GM12872 (cell line): Measurements from ENCODE around the gene NBR1.

ENCODE experiments used
- CTCF ChIP-seq: IDR thresholded peaks from 3 replicates; pipeline ENCODE4 v1.5.1; 2011; ENCODE audit warnings: low read depth, mild to moderate bottlenecking, low read length, moderate library complexity; ENCODE audit not compliant: insufficient read depth

The NBR1 gene

GRCh38 chr17:43213545-43213944, 42.5 kb downstream of the NBR1 start:
- no peak for TF ChIP-seq CTCF

- no peak for TF ChIP-seq CTCF
Measured at GRCh38 chr17:43215341-43215740, 44.3 kb downstream of the NBR1 start.

- TF ChIP-seq CTCF: no peak
Measured at GRCh38 chr17:43216369-43216761, 45.4 kb downstream of the NBR1 start.

GRCh38 chr17:43216762-43217613, 46.0 kb downstream of the NBR1 start:
- no peak for TF ChIP-seq CTCF

- no peak for TF ChIP-seq CTCF
Measured at GRCh38 chr17:43217614-43218087, 46.6 kb downstream of the NBR1 start.

- TF ChIP-seq CTCF: no peak
Measured at GRCh38 chr17:43219001-43219400, 48.0 kb downstream of the NBR1 start.

- no peak for TF ChIP-seq CTCF
Measured at GRCh38 chr17:43219746-43220380, 48.8 kb downstream of the NBR1 start.
